Naive B cell (primary cell): ENCODE data around the gene TBC1D16. TPM values are rescaled to one million over a fixed set of nuclear protein-coding genes. Genes with fewer than 3 reads are reported as not detected.
A peak's percentile ranks its signal among the peaks of the same experiment; 100 is the strongest.
"Not testable (repeated sequence)": the region's sequence is repeated elsewhere in the genome, so short reads cannot be mapped to it uniquely, and the experiment has no call there.

Source experiments
- ATAC-seq, 2 donors: fragments of 150-1000 bp; cut with Tn5 transposase; 2 replicates each; pipeline ENCODE4 v1.10.0; 2021; ENCODE audit warnings: low read depth in 2 of 2, mild to moderate bottlenecking in 2 of 2, moderate library complexity in 2 of 2
- DNase-seq: peaks from one replicate; pipeline ENCODE4 v3.0.0; 2022
- H3K27ac Mint-ChIP-seq, 6 donors: one replicate each; pipeline ENCODE4 v1.8.0; 2020 to 2022; ENCODE audit warnings: mild to moderate bottlenecking in 6 of 6, mixed read lengths in 6 of 6, moderate library complexity in 5 of 6, inconsistent platforms in 2 of 6
- H3K27me3 Mint-ChIP-seq, 3 donors: one replicate each; pipeline ENCODE4 v1.8.0; 2021 to 2022; ENCODE audit warnings: mixed read lengths in 3 of 3, mild to moderate bottlenecking in 1 of 3
- H3K36me3 Mint-ChIP-seq, 2 donors: one replicate each; pipeline ENCODE4 v1.8.0; 2020 to 2022; ENCODE audit warnings: mixed read lengths in 2 of 2, inconsistent platforms in 1 of 2, mild to moderate bottlenecking in 1 of 2
- H3K4me1 Mint-ChIP-seq, 3 donors: one replicate each; pipeline ENCODE4 v1.8.0; 2020 to 2022; ENCODE audit warnings: mixed read lengths in 3 of 3, inconsistent platforms in 1 of 3, mild to moderate bottlenecking in 1 of 3, moderate library complexity in 1 of 3
- H3K4me3 Mint-ChIP-seq, 8 donors: one replicate each; pipeline ENCODE4 v1.8.0; 2020 to 2022; ENCODE audit warnings: mild to moderate bottlenecking in 8 of 8, mixed read lengths in 8 of 8, moderate library complexity in 8 of 8, inconsistent platforms in 2 of 8
- H3K9me3 Mint-ChIP-seq, 7 donors: one replicate each; pipeline ENCODE4 v1.8.0; 2020 to 2022; ENCODE audit warnings: mixed read lengths in 7 of 7, mild to moderate bottlenecking in 5 of 7, inconsistent platforms in 2 of 7, moderate library complexity in 1 of 7
- polyA plus RNA-seq, 6 donors: library from polyadenylated mRNA; unstranded; fragments of 300-500 nt; fragmentation: Illumina TruSeq; gene quantifications; one replicate each; pipeline ENCODE4 v1.2.3, GENCODE V29; 2021; ENCODE audit warnings: low read depth in 6 of 6

The TBC1D16 gene
- polyA plus RNA-seq, 6 donors from 2014 or later: 0.31 to 2.6 (median 1.4) TPM; not detected in 1

DNA sequence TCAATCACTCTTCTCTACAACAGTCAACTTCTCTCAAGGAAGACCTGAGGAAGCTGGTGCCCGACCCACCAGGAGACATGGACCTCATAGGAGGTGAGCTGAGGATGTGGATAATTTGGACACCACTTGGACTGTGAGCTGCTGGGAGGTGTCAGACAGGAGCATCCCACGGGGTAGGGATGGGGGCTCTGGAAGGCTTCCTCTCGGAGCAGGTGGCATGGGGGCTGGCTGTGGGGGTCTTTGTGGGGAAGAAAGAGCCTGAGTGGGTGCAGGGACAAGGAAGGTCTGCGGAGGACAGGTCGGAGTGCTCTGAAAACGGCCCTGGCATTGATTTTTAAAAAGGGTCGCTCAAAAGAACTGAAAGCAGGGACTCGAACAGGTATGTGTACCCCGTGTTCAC, 64.0 kb downstream of the TBC1D16 start:
- Mint-ChIP-seq H3K4me3 (no peak overlapping the region), H3K9me3 (no peaks in the 10 kb centered on the region), H3K4me1 (peaks cover 4 to 35% (median 27%) of the 10 kb centered on the region in 3 donors), H3K36me3 (no peaks in the 10 kb centered on the region), H3K27me3 (no peaks in the 10 kb centered on the region), H3K27ac (peak overlapping the region in 1 of 6 donors; percentile 84)
- DNase-seq (no peak), ATAC-seq (no peak)

DNA sequence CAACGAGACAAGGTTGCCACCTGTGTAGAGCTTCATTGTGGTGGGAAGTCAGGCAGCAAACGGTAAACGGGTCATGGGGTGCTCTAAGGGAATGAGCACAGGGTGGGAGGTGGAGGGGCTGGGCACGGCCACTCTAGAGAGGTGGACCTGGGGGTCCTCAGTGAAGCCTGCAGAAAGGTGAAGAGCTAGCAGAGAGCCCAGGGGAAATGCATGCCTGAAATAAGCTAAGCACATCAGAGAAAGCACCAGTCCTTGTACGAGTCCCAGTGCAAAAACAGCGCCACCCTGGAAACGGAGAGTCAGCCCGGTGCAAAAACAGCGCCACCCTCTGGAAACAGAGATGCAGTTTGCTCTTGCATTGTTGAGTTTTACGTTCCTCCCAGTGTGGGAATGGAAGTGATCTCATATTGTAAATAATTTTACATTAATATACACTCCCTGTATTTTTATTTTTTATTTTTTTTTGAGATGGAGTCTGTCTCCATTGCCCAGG, 65.0 kb downstream of the TBC1D16 start:
- no peaks in the 10 kb centered on the region for H3K27me3 Mint-ChIP-seq
- peak overlapping the region in 2 of 8 donors; percentile 20 to 39 for H3K4me3 Mint-ChIP-seq
- DNase-seq (no peak), ATAC-seq (peak in 1 of 2 donors; percentile 78)
- H3K27ac Mint-ChIP-seq: peak overlapping the region in 1 of 6 donors; percentile 10
- no peaks in the 10 kb centered on the region for H3K9me3 Mint-ChIP-seq
- no peaks in the 10 kb centered on the region for H3K36me3 Mint-ChIP-seq
- H3K4me1 Mint-ChIP-seq: peaks cover 11 to 45% (median 37%) of the 10 kb centered on the region in 3 donors

DNA sequence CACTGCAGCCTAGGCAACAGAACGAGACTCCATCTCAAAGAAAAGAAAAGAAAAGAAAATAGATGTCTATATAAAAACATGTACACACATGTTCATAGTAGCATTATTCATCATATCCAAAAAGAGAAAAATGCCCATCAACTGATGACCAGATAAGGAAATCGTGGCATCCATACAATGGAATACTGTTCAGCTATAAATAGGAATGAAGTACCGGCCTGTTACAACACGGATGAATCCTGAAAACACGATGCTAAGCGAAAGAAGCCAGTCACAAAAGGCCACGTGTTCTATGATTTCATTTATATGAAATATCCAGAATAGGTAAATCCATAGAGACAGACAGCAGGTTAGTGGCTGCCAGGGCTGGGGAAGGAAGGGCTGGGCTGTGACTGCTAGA, 65.8 kb downstream of the TBC1D16 start:
- Mint-ChIP-seq H3K4me3 (peak overlapping the region in 2 of 8 donors; percentile 33 to 37), H3K36me3 (no peaks in the 10 kb centered on the region), H3K27me3 (no peaks in the 10 kb centered on the region), H3K4me1 (peaks cover 11 to 46% (median 38%) of the 10 kb centered on the region in 3 donors), H3K9me3 (no peaks in the 10 kb centered on the region), H3K27ac (peak overlapping the region in 2 of 6 donors; percentile 10 to 11)
- DNase-seq (no peak), ATAC-seq (no peak)

DNA sequence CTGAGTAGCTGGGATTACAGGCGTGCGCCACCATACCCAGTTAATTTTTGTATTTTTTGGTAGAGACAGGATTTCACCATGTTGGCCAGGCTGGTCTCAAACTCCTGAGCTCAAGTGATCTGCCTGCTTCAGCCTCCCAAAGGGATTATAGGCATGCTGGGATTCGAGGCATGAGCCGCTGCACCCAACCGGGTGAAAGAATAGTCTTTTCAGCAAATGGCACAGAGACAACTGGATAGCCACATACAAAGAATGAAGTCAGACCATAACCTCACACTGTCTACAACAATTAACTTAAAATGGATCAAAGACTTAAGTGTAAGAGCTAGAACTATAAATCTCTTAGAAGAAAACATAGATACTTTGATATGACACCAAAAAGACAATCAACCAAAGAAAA, 67.6 kb downstream of the TBC1D16 start:
- H3K4me1 Mint-ChIP-seq: peaks cover 11 to 48% (median 34%) of the 10 kb centered on the region in 3 donors
- no peak for ATAC-seq

DNA sequence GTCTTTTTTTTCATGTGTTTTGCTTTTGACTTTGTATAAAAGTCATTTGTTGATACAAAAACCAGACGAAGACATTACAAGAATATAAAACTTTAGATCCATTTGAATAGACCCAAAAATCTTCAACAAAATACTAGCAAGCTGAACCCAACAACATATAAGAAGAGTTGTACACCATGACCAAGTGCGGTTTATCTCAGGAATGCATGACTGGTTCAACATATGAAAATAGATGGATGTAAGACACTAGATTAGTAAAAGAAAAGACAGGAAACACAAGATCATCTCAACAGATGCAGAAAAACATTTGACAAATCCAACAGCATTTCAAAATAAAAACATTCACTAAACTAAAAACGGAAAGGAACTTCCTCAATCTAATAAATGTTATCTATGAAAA, 69.0 kb downstream of the TBC1D16 start:
- peaks cover 11 to 48% (median 34%) of the 10 kb centered on the region in 3 donors for H3K4me1 Mint-ChIP-seq
- peak overlapping the region in 5 of 6 donors; percentile 3 to 90 (median 47) for H3K27ac Mint-ChIP-seq
- ATAC-seq (peak in 1 of 2 donors; percentile 62), DNase-seq (no peak)
- peaks cover 0 to 7% of the 10 kb centered on the region in 2 donors for H3K36me3 Mint-ChIP-seq
- H3K4me3 Mint-ChIP-seq: peak overlapping the region in 4 of 8 donors; percentile 46 to 72 (median 58)
- no peaks in the 10 kb centered on the region for H3K27me3 Mint-ChIP-seq
- H3K9me3 Mint-ChIP-seq: no peaks in the 10 kb centered on the region

More for the DNA sequence above, 67.6 kb downstream of the TBC1D16 start:
- no peak for DNase-seq
- Mint-ChIP-seq H3K9me3 (no peaks in the 10 kb centered on the region), H3K27me3 (no peaks in the 10 kb centered on the region), H3K27ac (no peak overlapping the region), H3K4me3 (no peak overlapping the region), H3K36me3 (peaks cover 0 to 6% of the 10 kb centered on the region in 2 donors)

DNA sequence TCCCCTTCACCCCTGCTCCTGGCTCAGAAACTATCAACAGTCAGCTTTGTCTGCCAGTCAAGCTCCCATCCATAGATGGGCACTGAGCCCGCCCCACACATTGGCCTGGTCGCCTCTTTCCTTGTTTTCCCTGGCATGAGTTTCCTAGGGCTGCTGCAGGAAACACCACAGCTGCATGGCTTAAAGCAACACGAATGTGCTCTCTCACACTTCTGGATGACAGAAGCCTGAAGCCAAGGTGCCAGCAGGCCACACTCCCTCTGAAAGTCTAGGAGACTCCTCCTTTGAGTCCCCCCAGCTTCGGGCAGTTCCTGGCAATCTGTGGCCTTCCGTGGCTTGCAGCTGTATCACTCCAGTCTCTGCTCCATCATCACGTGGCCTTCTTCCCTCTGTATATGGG, 69.9 kb downstream of the TBC1D16 start:
- peak overlapping the region in 4 of 6 donors; percentile 3 to 90 (median 69) for H3K27ac Mint-ChIP-seq
- H3K9me3 Mint-ChIP-seq: peaks cover 0 to 3% (median 0%) of the 10 kb centered on the region in 7 donors
- DNase-seq (no peak), ATAC-seq (no peak)
- peak overlapping the region in 3 of 8 donors; percentile 32 to 53 (median 46) for H3K4me3 Mint-ChIP-seq
- peaks cover 0 to 7% of the 10 kb centered on the region in 2 donors for H3K36me3 Mint-ChIP-seq
- no peaks in the 10 kb centered on the region for H3K27me3 Mint-ChIP-seq
- peaks cover 11 to 55% (median 41%) of the 10 kb centered on the region in 3 donors for H3K4me1 Mint-ChIP-seq

DNA sequence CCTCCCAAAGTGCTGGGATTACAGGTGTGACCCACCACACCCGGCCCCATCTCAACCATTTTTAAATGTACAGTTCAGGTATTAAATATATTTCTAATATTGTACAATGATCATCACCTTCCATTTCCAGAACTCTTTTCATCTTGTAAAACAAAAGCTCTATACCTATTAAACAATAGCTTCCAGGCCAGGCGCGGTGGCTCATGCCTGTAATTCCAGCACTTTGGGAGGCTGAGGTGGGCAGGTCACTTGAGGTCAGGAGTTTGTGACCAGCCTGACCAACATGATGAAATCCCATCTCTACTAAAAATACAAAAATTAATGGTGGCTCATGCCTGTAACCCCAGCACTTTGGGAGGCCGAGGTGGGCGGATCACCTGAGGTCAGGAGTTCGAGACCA, 73.2 kb downstream of the TBC1D16 start:
- H3K4me3 Mint-ChIP-seq, H3K27ac Mint-ChIP-seq, DNase-seq, H3K36me3 Mint-ChIP-seq, ATAC-seq, H3K9me3 Mint-ChIP-seq, H3K27me3 Mint-ChIP-seq: not testable (repeated sequence)
- peaks cover 11 to 37% (median 27%) of the 10 kb centered on the region in 3 donors for H3K4me1 Mint-ChIP-seq

DNA sequence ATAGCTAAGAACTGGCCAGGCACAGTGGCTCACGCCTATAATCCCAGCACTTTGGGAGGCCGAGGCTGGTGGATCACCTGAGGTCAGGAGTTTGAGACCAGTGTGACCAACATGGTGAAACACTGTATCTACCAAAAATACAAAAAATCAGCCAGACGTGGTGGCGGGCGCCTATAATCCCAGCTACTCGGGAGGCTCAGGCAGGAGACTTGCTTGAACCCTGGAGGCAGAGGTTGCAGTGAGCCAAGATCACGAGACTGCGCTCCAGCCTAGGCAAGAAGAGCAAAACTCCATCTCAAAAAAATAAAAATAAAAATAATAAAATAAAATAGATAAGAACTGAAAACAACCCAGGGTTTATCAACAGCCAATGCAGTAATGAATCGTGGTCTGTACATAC, 74.1 kb downstream of the TBC1D16 start:
- H3K27ac Mint-ChIP-seq, H3K9me3 Mint-ChIP-seq, H3K36me3 Mint-ChIP-seq, ATAC-seq, H3K4me3 Mint-ChIP-seq, DNase-seq, H3K27me3 Mint-ChIP-seq: not testable (repeated sequence)
- H3K4me1 Mint-ChIP-seq: peaks cover 6 to 36% (median 20%) of the 10 kb centered on the region in 3 donors

DNA sequence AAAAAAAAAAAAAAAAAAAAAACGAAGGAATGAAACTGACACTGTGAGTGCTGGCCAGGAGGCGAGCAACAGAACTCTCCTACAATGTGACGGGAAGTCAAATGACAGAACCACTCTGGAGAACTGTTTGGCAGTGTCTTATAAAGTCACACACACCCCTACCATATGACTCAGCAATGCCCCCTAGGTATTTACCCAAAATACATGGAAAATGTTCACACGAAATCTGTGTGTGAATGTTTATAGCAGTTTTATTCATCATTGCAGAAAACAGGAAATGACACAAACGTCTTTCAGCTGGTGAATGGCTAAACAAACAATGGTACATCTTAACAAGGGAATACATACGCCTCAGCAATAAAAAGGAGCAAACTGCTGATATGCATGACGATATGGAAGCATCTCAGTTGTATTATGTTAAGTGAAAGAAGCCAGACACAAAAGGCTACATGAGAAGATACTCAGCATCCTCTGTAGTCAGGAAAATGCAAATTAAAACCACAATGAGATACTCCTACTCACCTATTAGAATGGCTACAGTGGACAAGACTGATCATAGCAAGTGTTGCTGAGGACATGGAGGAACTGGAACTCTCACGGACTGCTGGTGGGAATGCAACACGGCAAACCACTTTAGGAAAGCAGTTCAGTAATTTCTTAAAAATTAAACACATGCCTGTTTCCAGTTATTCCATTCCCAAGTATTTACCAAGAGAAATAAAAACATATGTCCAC, 74.7 kb downstream of the TBC1D16 start:
- H3K4me3 Mint-ChIP-seq: no peak overlapping the region
- peaks cover 0 to 3% (median 0%) of the 10 kb centered on the region in 7 donors for H3K9me3 Mint-ChIP-seq
- peaks cover 0 to 9% (median 0%) of the 10 kb centered on the region in 3 donors for H3K27me3 Mint-ChIP-seq
- peaks cover 0 to 7% of the 10 kb centered on the region in 2 donors for H3K36me3 Mint-ChIP-seq
- ATAC-seq: no peak
- peaks cover 0 to 30% (median 14%) of the 10 kb centered on the region in 3 donors for H3K4me1 Mint-ChIP-seq
- no peak for DNase-seq
- H3K27ac Mint-ChIP-seq: peak overlapping the region in 1 of 6 donors; percentile 39

DNA sequence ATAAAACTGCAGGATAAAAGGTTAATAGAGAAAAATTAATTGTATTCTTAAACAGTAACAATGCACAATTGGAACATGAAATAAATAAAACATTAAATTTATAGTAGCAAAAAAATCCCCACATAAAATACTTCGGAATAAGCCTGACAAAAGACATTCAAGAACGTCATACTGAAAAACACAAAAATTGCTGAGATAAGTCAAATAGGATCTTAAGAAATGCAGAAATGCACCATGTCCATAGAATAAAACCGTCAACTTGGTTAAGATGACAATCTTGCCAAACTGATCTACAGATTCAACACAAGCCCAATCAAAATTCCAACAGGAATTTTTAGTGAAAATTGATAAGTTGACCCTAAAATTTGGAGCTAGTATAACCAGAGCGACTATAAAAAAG, 76.6 kb downstream of the TBC1D16 start:
- ATAC-seq (no peak), DNase-seq (no peak)
- Mint-ChIP-seq H3K9me3 (peaks cover 0 to 3% (median 0%) of the 10 kb centered on the region in 7 donors), H3K36me3 (peaks cover 0 to 7% of the 10 kb centered on the region in 2 donors), H3K4me3 (no peak overlapping the region), H3K27ac (no peak overlapping the region), H3K4me1 (peaks cover 0 to 29% (median 8%) of the 10 kb centered on the region in 3 donors), H3K27me3 (peaks cover 0 to 9% (median 0%) of the 10 kb centered on the region in 3 donors)

DNA sequence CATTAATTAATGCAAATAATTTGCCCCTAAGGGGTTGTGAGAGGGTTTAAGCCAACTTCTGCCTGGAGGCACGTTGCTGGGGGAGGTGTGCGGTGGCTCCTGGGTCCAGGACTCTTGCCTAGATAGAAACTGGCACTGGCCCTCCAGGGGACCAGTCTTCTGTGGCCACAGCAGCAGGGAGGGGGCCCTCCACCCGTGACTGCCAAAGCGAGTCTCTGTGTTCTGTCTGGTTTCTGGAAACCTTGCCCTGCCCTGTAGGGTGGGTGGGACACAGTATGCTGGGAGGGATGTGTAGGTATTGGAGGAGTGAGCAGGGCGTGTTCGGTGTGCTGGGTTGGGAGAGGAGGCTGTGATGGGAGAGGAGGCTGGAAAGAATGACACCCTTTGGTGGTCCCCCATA, 78.8 kb downstream of the TBC1D16 start:
- Mint-ChIP-seq H3K36me3 (no peaks in the 10 kb centered on the region), H3K4me3 (no peak overlapping the region), H3K4me1 (peaks cover 0 to 25% (median 8%) of the 10 kb centered on the region in 3 donors), H3K9me3 (peaks cover 0 to 3% (median 0%) of the 10 kb centered on the region in 7 donors), H3K27me3 (peaks cover 0 to 9% (median 0%) of the 10 kb centered on the region in 3 donors), H3K27ac (peak overlapping the region in 2 of 6 donors; percentile 57 to 73)
- ATAC-seq (no peak), DNase-seq (no peak)

DNA sequence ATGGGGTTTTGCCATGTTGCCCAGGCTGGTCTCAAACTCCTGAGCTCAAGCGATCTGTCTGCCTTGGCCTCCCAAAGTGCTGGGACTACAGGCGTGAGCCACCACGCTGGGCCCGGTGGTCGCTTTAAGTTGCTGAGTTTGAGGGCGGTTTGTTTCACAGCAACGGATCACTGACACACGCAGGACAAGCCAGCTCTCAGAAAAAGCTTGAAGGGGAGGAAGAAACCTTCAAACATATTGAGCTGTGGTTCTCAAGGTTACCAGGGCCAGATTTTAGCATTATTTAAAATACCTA, 79.3 kb downstream of the TBC1D16 start:
- not testable (repeated sequence) for ATAC-seq, H3K4me3 Mint-ChIP-seq, DNase-seq, H3K36me3 Mint-ChIP-seq, H3K27me3 Mint-ChIP-seq, H3K9me3 Mint-ChIP-seq
- Mint-ChIP-seq H3K4me1 (peaks cover 0 to 29% (median 8%) of the 10 kb centered on the region in 3 donors), H3K27ac (peak overlapping the region in 1 of 6 donors; percentile 12)

DNA sequence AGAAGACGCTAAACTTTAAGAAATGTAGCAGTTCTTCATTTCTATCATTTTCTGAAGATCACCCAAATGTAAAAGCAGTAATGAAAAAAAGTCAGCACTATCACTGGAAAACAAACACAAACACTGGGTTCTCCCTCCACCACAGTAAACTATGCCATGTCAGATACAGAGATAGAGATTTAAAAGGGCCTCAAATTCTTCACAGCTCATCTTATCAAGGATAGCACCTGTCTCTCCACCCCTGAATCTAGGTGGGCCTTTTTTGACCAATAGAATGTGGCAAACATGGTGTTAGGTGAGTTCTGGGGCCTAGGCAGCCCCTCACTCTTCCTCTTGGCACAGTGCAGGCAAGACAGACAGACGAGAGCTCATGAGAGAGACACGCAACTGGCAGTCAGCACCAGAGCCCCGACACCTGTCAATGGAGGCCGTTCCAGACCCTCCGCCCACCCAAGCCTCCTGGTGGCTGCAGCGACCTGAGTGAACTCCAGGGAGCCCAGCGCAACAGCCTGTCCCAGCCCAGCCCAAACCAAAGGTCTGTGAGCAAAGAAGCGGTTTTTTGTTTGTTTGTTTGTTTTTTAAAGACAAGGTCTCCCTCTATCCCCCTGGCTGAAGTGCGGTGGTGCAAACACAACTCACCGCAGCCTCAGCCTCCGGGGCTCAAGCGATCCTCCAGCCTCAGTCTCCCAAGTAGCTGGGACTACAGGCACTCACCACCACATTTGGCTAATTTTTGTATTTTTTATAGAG, 79.8 kb downstream of the TBC1D16 start:
- ATAC-seq: no peak
- no peak for DNase-seq
- peak overlapping the region in 3 of 6 donors; percentile 11 to 72 (median 47) for H3K27ac Mint-ChIP-seq
- H3K4me3 Mint-ChIP-seq: no peak overlapping the region
- no peaks in the 10 kb centered on the region for H3K36me3 Mint-ChIP-seq
- peaks cover 0 to 9% (median 0%) of the 10 kb centered on the region in 3 donors for H3K27me3 Mint-ChIP-seq
- peaks cover 0 to 29% (median 3%) of the 10 kb centered on the region in 3 donors for H3K4me1 Mint-ChIP-seq
- H3K9me3 Mint-ChIP-seq: no peaks in the 10 kb centered on the region
